ENCODE results near the gene ERO1B.
A peak's percentile ranks its signal among the peaks of the same experiment; 100 is the strongest.

ERO1B gene

GRCh38 chr1:236176337-236177336, 105.1 kb downstream of the ERO1B start:
- no peak for DNase-seq

DNA sequence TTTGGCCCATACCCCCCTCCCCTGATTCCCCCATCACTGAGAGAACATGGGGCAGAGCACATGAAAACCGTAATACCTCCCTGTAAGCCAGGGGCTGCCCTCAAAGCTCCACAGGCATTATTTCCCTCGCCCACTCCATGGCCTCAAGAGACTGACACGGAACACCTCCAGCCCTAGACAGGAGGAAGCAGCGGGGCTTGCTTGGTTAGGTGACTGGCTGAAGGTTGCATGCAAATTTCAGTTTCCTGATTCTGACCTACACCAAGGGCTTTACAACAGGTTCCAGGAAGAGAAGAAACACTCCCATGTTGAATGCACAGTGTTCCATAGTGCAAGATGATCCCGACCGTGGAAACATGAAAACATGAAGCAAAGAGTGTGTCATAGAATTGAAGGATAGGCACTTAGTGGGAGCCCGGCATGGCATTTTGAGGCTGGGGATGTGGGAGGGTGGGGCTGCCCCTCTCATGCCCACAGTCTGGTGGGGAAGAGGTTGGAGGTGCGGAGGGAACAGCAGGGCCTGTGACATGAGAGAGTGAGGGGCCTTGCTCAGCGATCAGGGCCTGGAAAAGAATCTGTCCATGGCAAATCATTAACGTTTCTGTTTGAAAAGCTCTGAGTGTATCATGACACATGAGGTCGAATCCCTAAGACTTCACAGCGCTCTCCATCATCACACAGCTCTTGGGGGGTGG, 106.0 kb downstream of the ERO1B start:
- no peak for DNase-seq

DNA sequence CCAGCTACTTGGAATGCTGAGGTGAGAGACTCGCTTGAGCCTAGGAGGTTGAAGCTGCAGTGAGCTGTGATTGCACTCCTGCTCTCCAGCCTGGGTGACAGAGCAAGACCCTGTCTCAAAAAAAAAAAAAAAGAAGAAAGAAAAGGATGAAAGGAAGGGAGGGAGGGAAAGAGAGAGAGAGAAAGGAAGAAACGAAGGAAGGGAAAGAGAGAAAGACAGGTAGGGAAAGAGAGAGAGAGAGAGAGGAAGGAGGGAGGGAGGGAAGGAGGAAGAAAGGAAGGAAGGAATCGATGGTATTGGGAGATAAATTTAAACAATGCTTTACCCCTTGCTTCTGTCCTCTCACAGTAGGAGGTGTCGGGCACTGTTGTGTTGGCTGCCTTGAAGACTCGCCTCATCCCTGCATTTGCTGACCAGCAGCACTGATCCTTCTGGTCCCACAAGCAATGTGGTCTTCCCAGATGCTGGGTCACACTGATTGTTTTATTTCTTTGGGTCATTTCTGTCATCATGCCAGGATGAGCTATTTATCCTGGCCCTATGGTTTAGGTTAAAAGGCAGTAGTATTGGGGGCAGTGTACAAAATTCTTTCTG, 108.5 kb downstream of the ERO1B start:
- DNase-seq = no peak

DNA sequence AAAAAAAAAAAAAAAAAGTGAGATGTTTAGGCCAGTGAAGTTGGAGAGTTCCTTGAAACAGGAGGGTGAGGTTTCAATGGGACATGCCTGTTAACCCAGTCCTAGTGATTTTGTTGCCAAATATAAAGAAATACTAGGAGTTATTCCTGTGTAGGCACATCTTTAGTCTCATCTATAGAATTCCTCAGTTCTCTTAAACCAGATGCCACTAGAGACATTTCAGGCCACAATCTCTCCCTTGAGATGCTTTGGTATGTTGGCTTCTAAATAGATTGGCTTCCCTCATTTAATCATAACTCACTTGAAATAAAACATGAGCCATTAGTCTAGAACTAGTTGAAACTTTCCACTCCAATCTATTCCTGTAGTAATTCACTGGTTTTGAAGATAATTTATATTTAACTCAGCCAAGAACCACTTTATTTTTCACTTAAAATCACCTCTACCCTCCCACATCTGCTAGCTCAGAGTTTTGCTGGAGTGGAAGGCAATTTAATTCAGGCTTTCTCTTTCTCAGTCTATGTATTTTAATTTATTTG, 109.6 kb downstream of the ERO1B start:
- DNase-seq = no peak

DNA sequence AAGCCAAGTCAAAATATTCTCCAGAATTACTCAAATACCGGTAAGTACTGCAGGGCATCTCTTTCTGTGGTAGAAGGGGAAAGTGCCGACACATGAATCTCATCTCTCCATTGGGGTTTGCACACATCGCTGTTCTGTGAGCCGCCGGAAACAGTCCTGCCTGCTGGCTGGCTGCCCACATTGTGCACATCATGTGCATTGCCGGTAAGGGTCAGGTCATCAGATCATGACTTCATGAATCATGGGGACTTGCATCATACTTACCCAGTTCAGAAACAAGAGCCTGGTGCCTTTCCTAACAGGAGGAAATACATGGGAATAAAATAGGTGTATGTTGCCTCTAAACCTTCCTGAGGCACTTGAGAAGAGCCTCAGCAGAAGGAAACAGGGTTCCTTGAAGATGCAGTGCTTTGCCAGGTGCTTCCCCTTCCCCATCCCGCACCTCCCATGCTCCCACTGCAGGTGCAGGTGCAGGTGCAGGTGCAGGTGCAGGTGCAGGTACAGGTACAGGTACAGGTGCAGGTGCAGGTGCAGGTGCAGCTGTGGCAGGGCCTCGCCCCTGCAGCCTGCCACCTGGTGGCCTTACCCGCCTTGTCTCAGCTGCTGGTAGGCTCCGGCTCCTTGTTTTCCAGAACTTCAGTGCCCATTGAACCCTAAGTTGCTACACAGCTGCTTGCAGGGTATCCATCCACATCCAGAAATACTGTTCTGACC, 112.9 kb downstream of the ERO1B start:
- peak; percentile 85 to 90 for DNase-seq

DNA sequence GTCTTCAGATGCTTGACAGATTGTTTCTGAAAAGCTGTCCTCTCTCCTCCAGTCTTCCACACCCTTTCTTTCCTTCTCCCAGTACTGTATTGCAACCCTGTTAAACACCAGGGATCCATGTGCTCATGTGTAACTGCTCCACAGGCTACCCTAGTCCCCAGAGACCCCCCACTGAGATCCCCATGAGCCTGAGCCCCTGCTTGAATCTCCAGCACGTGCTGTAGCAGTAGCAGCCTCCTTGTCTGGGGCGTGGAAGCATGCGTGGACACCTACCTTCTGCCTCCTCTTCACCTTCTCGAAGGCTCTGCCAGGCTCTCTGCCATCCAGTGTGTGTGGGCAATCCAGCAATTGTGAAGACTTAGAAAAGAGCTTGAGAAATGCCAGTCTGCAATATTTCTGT, 114.2 kb downstream of the ERO1B start:
- DNase-seq = no peak

DNA sequence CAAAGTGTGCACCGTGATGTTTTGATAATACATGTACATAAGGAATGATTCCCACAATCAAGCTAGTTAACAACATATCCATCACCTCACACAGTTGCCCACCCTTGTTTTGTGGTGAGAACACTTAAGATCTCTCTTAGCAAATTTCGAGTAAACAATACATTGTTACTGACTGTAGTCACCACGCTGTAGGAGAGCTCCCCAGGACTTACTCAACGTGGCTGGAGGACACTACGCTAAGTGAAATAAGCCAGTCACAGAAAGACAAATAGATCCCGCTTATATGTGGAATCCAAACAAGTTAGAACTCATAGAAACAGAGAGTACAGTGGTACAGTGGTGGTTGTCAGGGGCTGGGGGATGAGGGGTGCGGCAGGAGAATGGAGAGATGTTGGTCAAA, 114.6 kb downstream of the ERO1B start:
- no peak for DNase-seq

DNA sequence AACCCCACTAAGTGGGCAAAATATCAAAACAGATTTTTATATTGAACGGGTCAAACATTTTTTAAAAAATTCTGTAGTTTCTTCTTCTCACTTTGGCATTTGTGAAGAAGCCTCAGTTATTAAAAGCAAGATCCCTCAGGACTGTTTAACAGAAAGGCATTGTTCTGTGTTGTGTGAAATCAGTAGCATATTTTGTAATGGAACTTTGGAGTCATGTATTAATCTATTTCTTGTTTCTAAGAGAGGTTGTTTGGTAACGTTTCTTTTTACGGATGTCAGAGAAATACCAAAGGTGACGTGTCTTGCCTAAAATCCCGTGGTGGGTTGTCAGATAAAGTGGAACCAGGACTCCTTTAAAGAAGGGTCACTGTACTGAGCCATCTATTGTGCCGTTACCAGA, 115.7 kb downstream of the ERO1B start:
- DNase-seq = no peak
